Measurements from ENCODE around the gene TUFT1.

DNA sequence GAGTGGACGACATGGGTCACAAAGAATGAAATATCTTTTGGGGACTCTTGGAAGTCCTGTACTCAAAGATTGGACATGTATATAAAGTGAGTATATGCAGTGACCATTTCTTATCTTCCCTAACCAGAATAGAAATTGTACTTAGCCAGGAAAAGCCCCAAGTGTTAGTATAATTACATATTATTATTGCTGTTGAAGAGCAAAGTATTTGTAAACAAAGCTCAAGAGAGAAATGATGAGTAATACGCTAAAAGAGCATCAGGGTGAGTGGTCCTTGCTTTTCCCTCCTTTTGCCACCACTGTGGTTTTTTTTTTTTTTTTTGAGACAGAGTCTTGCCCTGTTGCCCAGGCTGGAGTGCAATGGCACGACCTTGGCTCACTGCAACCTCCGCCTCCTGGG lies 35.4 kb upstream of the TUFT1 start:
- TF ChIP-seq, protein P1, sequence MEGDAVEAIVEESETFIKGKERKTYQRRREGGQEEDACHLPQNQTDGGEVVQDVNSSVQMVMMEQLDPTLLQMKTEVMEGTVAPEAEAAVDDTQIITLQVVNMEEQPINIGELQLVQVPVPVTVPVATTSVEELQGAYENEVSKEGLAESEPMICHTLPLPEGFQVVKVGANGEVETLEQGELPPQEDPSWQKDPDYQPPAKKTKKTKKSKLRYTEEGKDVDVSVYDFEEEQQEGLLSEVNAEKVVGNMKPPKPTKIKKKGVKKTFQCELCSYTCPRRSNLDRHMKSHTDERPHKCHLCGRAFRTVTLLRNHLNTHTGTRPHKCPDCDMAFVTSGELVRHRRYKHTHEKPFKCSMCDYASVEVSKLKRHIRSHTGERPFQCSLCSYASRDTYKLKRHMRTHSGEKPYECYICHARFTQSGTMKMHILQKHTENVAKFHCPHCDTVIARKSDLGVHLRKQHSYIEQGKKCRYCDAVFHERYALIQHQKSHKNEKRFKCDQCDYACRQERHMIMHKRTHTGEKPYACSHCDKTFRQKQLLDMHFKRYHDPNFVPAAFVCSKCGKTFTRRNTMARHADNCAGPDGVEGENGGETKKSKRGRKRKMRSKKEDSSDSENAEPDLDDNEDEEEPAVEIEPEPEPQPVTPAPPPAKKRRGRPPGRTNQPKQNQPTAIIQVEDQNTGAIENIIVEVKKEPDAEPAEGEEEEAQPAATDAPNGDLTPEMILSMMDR (IDR thresholded peaks at IDR 0.05), result no peak
- no peak for TF ChIP-seq POLR2AphosphoS5 (IDR thresholded peaks at IDR 0.05)
- no peak for TF ChIP-seq POLR2A (IDR thresholded peaks at IDR 0.05)
